Upper lobe of left lung (tissue), 4 donors: ENCODE data around the gene NLGN1.

Source experiments
- EP300 ChIP-seq, 4 donors: sonication (generic); formaldehyde crosslinking; IDR thresholded peaks; one replicate each; pipeline ENCODE4 v1.5.1; 2017; ENCODE audit warnings: antibody characterized with exemption in 4 of 4, control low read depth in 2 of 4
- POLR2A ChIP-seq, 4 donors: fragments of 450-650 bp; IDR thresholded peaks; one replicate each; pipeline ENCODE4 v1.5.1; 2016 to 2017; ENCODE audit warnings: antibody characterized with exemption in 4 of 4, mild to moderate bottlenecking in 2 of 4
- POLR2AphosphoS5 ChIP-seq, 2 donors: sonication (generic); formaldehyde crosslinking; IDR thresholded peaks; one replicate each; pipeline ENCODE4 v1.5.1; 2017; ENCODE audit warnings: antibody characterized with exemption in 2 of 2
- TF ChIP-seq, protein P1 (sequence below), 6 experiments: fragments of 450-650 bp in 4 of 6; fragments of 200-600 bp in 2 of 6; sonication (generic) in 2 of 6; IDR thresholded peaks; one replicate each; pipeline ENCODE4 v1.5.1; 2016 to 2019; ENCODE audit warnings: antibody characterized with exemption in 6 of 6

DNA sequence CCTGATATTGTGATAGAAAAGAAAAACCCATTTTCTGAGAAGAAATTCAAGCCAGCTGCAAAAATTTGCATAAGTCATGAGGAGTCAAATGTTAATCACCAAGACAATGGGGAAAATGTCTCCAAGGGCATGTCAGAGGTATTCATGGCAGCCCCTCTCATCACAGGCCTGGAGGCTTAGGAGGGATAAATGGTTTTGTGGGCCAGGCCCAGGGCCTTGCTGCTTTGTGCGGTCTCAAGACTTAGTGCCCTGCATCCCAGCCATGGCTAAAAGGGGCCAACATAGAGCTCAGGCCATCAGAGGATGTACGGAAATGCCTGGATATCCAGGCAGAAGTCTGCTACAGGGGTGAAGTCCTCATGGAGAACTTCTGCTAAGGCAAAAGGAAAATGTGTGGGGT, 631.1 kb downstream of the NLGN1 start:
- TF ChIP-seq POLR2A (IDR thresholded peaks at IDR 0.05), result no peak
- no peak for TF ChIP-seq EP300 (IDR thresholded peaks at IDR 0.05)
- TF ChIP-seq POLR2AphosphoS5 (IDR thresholded peaks at IDR 0.05), result no peak
- TF ChIP-seq, protein P1, sequence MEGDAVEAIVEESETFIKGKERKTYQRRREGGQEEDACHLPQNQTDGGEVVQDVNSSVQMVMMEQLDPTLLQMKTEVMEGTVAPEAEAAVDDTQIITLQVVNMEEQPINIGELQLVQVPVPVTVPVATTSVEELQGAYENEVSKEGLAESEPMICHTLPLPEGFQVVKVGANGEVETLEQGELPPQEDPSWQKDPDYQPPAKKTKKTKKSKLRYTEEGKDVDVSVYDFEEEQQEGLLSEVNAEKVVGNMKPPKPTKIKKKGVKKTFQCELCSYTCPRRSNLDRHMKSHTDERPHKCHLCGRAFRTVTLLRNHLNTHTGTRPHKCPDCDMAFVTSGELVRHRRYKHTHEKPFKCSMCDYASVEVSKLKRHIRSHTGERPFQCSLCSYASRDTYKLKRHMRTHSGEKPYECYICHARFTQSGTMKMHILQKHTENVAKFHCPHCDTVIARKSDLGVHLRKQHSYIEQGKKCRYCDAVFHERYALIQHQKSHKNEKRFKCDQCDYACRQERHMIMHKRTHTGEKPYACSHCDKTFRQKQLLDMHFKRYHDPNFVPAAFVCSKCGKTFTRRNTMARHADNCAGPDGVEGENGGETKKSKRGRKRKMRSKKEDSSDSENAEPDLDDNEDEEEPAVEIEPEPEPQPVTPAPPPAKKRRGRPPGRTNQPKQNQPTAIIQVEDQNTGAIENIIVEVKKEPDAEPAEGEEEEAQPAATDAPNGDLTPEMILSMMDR (IDR thresholded peaks at IDR 0.05), result no peak
